ENCODE measurements around the gene MCC.

The MCC gene

DNA sequence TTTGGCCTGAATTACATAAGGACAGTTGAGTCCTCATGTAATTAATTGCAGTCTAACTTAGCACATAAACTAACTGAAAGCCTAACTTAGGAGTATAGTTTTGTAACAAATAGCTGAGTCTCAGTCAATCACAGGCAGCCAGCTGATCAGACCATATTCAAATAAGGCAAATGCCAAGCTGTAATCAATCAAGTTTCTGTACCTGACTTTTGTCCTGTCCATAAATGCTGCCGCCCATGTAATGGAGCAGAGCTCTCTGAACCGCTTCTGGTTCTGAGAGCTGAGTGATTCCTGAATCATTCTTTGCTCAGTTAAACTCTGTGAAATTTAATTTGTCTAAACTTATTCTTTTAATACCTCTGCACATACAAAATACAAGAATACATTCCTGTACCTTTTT is 158.3 kb downstream of the MCC start:
- TF ChIP-seq, protein P1, sequence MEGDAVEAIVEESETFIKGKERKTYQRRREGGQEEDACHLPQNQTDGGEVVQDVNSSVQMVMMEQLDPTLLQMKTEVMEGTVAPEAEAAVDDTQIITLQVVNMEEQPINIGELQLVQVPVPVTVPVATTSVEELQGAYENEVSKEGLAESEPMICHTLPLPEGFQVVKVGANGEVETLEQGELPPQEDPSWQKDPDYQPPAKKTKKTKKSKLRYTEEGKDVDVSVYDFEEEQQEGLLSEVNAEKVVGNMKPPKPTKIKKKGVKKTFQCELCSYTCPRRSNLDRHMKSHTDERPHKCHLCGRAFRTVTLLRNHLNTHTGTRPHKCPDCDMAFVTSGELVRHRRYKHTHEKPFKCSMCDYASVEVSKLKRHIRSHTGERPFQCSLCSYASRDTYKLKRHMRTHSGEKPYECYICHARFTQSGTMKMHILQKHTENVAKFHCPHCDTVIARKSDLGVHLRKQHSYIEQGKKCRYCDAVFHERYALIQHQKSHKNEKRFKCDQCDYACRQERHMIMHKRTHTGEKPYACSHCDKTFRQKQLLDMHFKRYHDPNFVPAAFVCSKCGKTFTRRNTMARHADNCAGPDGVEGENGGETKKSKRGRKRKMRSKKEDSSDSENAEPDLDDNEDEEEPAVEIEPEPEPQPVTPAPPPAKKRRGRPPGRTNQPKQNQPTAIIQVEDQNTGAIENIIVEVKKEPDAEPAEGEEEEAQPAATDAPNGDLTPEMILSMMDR (IDR thresholded peaks at IDR 0.05; ENCODE audit: low read depth, low read length): no peak
- Histone ChIP-seq H3K9me3 (ENCODE audit: severe bottlenecking) (no peaks in the 10 kb centered on the region), H3K27ac (peak overlapping the region; percentile 77), H3K36me3 (no peaks in the 10 kb centered on the region), H3K4me3 (ENCODE audit: low read depth, low read length) (no peak overlapping the region), H3K27me3 (ENCODE audit: insufficient read depth, low read depth, severe bottlenecking) (no peaks in the 10 kb centered on the region)
- no peak for DNase-seq

DNA sequence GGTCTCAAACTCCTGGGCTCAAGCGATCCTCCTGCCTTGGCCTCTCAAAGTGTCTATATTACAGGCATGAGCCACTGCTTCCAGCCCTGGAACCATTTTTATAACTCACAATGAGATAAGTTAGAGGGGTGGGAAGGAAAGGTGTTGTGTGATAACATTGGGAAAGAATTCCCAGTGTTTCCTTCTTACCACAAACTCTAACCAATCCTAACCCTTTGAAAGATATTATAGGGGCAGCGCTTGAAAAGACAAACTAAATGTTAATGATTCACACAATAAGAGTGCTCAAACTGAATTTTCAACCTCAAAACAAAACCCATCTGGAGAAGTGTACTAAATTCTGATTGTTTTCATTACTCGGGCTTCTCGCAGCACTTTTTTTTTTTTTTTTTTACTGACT is 163.2 kb downstream of the MCC start:
- Histone ChIP-seq H3K27me3 (ENCODE audit: insufficient read depth, low read depth, severe bottlenecking) (no peaks in the 10 kb centered on the region), H3K36me3 (no peaks in the 10 kb centered on the region), H3K4me3 (ENCODE audit: low read depth, low read length) (no peak overlapping the region), H3K9me3 (ENCODE audit: severe bottlenecking) (no peaks in the 10 kb centered on the region), H3K27ac (peak overlapping the region; percentile 82)
- TF ChIP-seq, protein P1 (IDR thresholded peaks at IDR 0.05; ENCODE audit: low read depth, low read length): no peak
- no peak for DNase-seq

DNA sequence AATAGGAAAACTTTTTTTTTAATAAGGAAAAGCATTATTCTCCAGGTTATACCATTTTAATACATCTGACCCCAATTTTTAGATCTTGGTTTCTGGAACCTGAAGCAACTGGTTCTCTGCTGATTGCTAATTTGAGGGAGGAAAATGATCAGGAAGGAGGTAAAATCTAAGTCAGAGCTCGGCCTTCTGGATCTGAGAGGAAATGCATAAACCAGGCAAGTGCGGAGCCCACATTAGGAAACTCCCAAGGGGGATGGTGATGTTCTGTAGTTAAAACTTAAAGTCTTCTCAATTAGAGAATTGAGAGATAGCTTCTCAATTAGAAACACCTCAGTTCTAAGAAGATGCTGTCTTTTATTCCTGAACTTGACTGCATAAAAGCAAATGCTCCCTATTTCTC is 167.0 kb downstream of the MCC start:
- H3K27ac ChIP-seq: no peak overlapping the region
- TF ChIP-seq, protein P1 (IDR thresholded peaks at IDR 0.05; ENCODE audit: low read depth, low read length): no peak

DNA sequence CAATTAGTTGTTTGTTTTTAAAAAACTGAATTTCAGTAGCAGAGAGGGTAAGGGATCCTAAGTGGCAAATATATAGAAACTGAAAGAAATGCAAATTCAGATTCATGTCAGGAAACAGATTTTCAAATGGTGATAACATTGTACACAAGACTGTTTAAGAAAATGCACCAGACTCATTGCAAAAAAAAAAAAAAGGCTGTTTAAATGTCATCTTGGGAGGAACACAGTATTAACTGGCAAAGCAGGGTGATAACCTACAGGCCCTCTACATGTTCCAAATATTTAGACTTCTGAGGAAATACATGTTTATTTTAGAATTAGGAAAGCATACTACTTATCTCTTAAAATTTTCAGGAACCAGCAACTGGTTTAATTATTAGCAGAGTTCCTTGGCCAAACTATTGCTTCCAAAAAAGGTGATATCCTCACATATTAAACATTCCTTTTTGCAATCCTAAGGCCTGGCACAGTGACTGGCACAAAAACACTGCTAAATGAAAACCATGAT is 167.9 kb downstream of the MCC start:
- TF ChIP-seq, protein P1 (IDR thresholded peaks at IDR 0.05; ENCODE audit: low read depth, low read length): no peak
- DNase-seq: no peak
- Histone ChIP-seq H3K9me3 (ENCODE audit: severe bottlenecking) (peaks cover 2% of the 10 kb centered on the region), H3K4me3 (ENCODE audit: low read depth, low read length) (no peak overlapping the region), H3K36me3 (no peaks in the 10 kb centered on the region), H3K27me3 (ENCODE audit: insufficient read depth, low read depth, severe bottlenecking) (no peaks in the 10 kb centered on the region), H3K27ac (no peak overlapping the region)

More for the DNA sequence above, 167.0 kb downstream of the MCC start:
- H3K9me3 ChIP-seq (ENCODE audit: severe bottlenecking): peaks cover 2% of the 10 kb centered on the region
- no peak for DNase-seq
- H3K36me3 ChIP-seq: no peaks in the 10 kb centered on the region
- no peaks in the 10 kb centered on the region for H3K27me3 ChIP-seq (ENCODE audit: insufficient read depth, low read depth, severe bottlenecking)
- H3K4me3 ChIP-seq (ENCODE audit: low read depth, low read length): no peak overlapping the region

DNA sequence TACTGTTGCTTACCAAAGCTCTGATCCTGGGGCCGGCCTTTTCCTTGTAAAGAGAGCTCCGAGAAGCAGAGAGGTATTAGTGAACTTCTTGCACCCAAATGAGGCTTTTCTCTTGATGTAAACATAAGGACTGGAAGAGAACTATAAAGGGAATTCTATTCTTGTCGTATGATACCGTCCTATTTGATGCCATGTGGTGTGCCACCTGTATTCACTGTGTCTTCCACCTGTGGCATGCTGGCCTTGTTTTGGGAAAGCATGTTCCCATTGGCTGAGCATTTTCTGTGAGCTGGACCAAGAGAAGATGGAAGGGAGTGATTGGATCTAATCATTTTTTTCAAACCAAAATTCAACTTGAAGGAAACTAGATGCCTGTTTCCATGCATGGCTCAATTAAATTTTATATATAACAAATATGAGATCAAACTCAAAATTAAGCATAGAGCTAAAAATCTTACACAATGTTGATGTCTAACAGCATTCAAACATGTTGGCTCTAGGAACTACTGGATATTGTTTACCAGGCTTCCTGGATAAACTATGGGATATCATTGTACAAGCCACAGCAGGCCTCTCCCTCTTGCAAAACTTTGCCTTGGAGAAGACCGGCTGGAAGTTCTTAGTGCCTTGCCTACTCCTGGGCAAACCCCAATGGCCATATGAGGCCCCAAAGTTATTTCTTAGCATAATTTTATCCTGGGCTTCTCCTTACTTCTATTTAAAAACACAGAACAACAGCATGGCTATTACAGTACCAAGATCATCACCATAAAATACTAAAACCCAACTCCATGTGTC is 168.8 kb downstream of the MCC start:
- TF ChIP-seq, protein P1 (IDR thresholded peaks at IDR 0.05; ENCODE audit: low read depth, low read length): no peak
- Histone ChIP-seq H3K36me3 (no peaks in the 10 kb centered on the region), H3K27ac (no peak overlapping the region), H3K9me3 (ENCODE audit: severe bottlenecking) (peaks cover 2% of the 10 kb centered on the region), H3K27me3 (ENCODE audit: insufficient read depth, low read depth, severe bottlenecking) (no peaks in the 10 kb centered on the region), H3K4me3 (ENCODE audit: low read depth, low read length) (no peak overlapping the region)
- no peak for DNase-seq
